ENCODE results near the gene AK8. TPM values are rescaled to one million over a fixed set of nuclear protein-coding genes. Genes with fewer than 3 reads are reported as not detected.

AK8 gene, protein sequence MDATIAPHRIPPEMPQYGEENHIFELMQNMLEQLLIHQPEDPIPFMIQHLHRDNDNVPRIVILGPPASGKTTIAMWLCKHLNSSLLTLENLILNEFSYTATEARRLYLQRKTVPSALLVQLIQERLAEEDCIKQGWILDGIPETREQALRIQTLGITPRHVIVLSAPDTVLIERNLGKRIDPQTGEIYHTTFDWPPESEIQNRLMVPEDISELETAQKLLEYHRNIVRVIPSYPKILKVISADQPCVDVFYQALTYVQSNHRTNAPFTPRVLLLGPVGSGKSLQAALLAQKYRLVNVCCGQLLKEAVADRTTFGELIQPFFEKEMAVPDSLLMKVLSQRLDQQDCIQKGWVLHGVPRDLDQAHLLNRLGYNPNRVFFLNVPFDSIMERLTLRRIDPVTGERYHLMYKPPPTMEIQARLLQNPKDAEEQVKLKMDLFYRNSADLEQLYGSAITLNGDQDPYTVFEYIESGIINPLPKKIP
- 0.39 and 0.53 TPM in 2 replicates for total RNA-seq

DNA sequence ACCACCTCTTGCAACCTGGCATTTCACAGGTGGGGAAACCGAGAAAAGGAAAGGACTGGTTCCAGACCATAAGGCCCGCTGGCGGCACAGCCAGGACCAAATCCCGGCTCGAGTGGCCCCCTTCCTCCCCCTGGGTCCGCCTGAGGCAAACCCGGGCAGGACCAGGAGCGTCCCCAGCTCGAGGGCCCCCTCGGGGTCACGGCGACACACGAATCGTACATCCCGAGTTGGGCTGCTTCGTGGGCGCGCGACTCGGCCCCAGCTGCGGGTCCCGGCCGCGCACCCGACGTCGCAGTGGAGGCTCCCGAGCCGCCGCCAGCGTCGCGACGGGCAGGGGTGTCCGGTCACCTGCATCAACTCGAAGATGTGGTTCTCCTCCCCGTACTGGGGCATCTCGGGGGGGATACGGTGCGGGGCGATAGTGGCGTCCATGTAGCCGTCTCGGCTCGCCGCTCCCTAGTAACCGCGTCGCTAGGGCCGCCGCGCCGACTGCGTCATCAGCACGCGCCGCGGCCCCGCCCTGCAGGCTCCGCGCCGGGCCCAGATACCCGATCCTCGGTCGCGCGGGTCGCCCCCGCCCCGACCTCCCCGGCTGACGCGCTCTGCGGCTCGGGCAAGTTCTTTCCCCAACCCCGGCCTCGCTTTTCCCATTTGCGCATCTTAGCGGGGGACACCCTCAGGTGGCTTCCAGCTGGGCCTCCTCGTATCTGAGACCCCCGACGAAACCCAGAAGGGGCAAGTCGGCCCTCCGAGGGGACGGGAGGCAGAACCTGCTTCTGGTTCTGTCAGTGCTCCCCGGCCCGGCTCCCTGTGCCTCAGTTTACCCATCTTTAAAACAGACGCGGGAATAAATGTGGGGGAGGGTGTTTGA lies at the start of gene AK8:
Gene AK8 (minus strand): TSS at position 461 of the 871 bp plus-strand sequence. CDS start 29 bp downstream, at position 432.

DNA sequence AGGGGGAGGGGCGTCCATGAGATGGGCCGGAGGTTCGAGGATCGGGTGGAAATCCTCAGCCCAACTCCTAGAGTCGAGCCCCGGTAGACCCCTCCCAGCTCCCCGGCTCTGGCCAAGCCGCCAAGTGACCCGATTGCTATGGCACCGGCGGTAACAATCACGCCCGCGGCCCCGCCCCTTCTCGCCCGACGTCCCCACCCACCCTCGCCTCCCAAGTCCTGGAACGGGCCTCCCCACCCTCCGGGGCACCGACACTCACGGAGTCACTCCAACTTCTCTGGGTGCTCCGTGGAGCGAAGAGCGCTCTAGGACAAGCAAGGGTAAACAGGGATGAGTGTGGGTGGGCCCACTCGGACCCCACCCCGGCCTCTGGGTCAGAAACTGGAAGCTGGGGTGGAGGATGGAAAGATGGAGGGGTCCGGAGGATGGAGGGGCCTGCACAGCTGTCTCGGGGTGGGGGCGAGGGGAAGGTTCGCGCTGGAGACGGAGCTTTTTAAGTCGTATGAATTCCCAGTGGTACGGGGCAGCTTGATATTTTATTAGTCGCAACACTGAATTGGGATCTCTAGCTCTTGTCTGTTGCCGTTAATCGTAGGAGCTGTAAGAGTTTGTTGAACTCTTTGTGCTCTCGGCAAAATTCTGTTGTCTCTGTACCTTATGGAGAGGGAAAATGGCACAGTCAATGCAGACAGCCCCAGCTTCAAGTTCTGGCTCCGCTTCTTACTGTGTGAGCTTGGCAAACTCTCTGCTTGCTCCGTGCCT lies 792 bp upstream of the AK8 start, which contains the start of gene SPACA9:
Gene SPACA9 (plus strand): TSS at position 204 of the 762 bp plus-strand sequence. CDS start 5,050 bp downstream, outside the sequence.

Other genes starting within 250 kb of the AK8 start
- gene DDX31, start 208.3 kb downstream of the AK8 start, total RNA-seq = 11.1 and 19.8 TPM in 2 replicates
- gene GTF3C4, start 207.8 kb downstream of the AK8 start, total RNA-seq = 16.4 and 19.0 TPM in 2 replicates
- 4.0 and 5.7 TPM in 2 replicates for gene SPACA9, start 614 bp upstream of the AK8 start, total RNA-seq
- 48.7 and 52.7 TPM in 2 replicates for gene TSC1, start 66.3 kb upstream of the AK8 start, total RNA-seq
- not detected in 2 replicates for gene GFI1B, start 100.4 kb upstream of the AK8 start, total RNA-seq
- gene GTF3C5, start 152.7 kb upstream of the AK8 start, total RNA-seq = 23.8 and 27.5 TPM in 2 replicates
- 0.20 and 0.99 TPM in 2 replicates for gene CEL, start 183.7 kb upstream of the AK8 start, total RNA-seq
- gene RALGDS, start 243.0 kb upstream of the AK8 start, total RNA-seq = 21.4 and 36.1 TPM in 2 replicates